GM06990 (cell line): Measurements from ENCODE around the gene CDK11B.
A peak's percentile ranks its signal among the peaks of the same experiment; 100 is the strongest.

Experiments
- DNase-seq: peaks from one replicate; pipeline ENCODE4 v3.0.0-alpha.2; 2011; ENCODE audit not compliant: insufficient read length; ENCODE audit errors: extremely low read depth
- H3K27me3 ChIP-seq: replicated peaks from 2 replicates; pipeline ENCODE4 v1.6.0; 2011; ENCODE audit warnings: low read length; ENCODE audit not compliant: control insufficient read depth, insufficient read depth
- H3K36me3 ChIP-seq: 2 replicates; pipeline ENCODE4 v1.5.1; 2011; ENCODE audit warnings: low read length; ENCODE audit not compliant: control insufficient read depth, insufficient read depth
- H3K4me3 ChIP-seq: replicated peaks from 2 replicates; pipeline ENCODE4 v1.5.1; 2011; ENCODE audit warnings: low read depth, mild to moderate bottlenecking, control low read depth, low read length
- CTCF ChIP-seq: IDR thresholded peaks from 2 replicates; pipeline ENCODE4 v1.5.1; 2011; ENCODE audit warnings: low read length, control low read depth, mild to moderate bottlenecking, inconsistent platforms; ENCODE audit not compliant: insufficient read depth, poor library complexity, severe bottlenecking

Gene CDK11B

DNA sequence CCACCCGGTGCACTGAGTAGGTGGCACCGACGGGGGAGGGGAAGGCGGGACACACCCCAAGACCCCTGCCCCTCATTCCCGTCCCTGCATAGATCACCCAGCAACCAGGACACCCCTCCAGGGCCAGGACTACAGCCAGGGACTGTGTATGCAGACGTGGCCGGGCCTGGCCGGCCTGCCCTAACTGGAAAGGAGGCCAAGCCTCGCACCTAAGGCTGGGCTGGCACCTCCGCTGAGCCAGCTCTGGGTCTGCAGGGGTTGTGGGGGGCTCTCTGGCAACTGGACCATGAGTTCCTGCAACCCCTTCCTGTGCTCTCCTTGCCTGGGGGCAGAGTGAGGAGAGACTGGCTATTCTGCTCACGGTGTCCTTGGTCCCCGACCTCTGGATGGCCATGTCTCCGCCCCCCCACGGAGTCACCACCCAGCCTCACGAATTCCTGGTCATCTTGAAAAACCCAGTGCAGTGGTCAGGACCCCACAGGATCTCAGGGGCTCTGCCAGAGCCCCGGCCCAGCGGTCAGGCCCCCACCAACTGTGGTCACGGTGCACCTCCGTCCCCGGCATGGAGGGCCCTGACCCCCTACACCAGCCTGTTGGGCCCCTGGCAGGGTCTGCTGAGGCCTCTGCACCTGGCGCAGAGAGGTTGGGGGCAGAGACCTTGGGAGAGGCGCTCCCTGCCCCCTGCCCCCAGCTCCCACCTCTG lies 57.8 kb downstream of the CDK11B start:
- Histone ChIP-seq H3K27me3 (no peaks in the 10 kb centered on the region), H3K4me3 (no peak overlapping the region), H3K36me3 (no peaks in the 10 kb centered on the region)
- no peak for DNase-seq
- TF ChIP-seq CTCF: no peak

DNA sequence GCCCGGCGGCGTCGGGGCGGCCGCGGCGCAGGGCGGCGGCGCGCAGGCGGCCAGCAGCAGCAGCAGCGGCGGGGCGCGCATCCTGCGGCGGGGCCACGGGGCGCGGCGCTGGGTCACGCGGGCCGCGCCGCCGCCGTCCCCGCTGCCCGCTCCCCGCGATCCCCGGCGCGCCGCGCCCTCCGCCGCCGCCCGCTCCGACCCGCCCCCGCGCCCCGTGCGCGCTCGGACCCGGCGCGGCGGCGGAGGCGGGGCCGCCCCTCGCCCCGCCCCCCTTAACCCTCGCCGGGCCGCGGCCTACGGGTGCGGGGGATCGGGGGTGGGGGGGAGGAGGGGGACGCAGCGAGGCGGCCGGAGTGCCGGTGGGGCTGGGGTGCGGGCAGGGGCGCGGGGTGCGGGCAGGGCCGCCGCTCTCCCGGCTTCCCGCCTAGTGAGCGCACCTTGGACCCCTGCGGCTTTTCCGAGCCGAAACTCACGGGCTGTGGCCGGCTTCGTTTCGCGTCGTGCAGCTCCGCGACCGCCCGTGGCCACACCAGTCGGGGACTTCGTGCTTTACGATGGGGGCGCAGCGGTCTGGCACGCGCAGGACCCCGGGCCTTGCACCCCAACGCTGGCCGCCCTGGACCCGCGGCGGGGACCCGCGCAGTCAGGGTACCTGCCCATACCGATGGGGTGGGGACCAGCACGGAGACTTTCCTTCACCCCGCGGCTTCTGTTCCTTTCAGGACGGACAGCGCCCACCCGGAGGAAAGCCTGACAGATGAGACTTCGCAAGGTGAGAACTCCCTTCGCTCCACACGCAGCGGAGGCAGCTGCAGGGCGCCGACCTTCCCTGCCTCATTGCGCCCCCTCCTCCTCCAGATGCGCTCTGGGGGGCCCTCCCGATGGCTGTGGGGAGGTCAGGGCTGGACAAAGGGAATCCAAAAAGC lies 58.6 kb downstream of the CDK11B start, which contains the start of gene FNDC10:
TSS of gene FNDC10 (minus strand) at position 201 of the 926 bp plus-strand sequence. CDS start at position 81, 120 bp downstream.
- Histone ChIP-seq H3K36me3 (no peaks in the 10 kb centered on the region), H3K27me3 (no peaks in the 10 kb centered on the region), H3K4me3 (peak within 1 kb of the TSS; percentile 32)
- no peak for DNase-seq
- TF ChIP-seq CTCF: no peak

GRCh38 chr1:1599030-1599934 lies 59.5 kb downstream of the CDK11B start:
- TF ChIP-seq CTCF: no peak
- no peak overlapping the region; the same call in 1 of the 2 replicates for H3K4me3 ChIP-seq
- H3K36me3 ChIP-seq: no peaks in the 10 kb centered on the region
- H3K27me3 ChIP-seq: no peaks in the 10 kb centered on the region
- no peak for DNase-seq

GRCh38 chr1:1598720-1599029 lies 60.1 kb downstream of the CDK11B start:
- Histone ChIP-seq H3K27me3 (no peaks in the 10 kb centered on the region), H3K36me3 (no peaks in the 10 kb centered on the region), H3K4me3 (no peak overlapping the region)
- TF ChIP-seq CTCF: no peak
- DNase-seq: no peak

- DNase-seq: no peak
- no peak for TF ChIP-seq CTCF
- Histone ChIP-seq H3K4me3 (no peak overlapping the region), H3K36me3 (no peaks in the 10 kb centered on the region), H3K27me3 (no peaks in the 10 kb centered on the region)
Measured at GRCh38 chr1:1598051-1598719, 60.6 kb downstream of the CDK11B start.
